Adrenal gland (tissue), 5 donors: ENCODE data around the gene REC8.

Source experiments
- CTCF ChIP-seq, 6 experiments: fragments of 450-650 bp in 4 of 6; fragments of 200-600 bp in 2 of 6; sonication (generic) in 1 of 6; IDR thresholded peaks; 1 replicate in 5 of 6; 2 replicates in 1 of 6; pipeline versions ENCODE4 v1.5.1 to v1.8.0; 2016 to 2021; ENCODE audit warnings: antibody characterized with exemption in 6 of 6, mild to moderate bottlenecking in 2 of 6, moderate library complexity in 1 of 6
- POLR2A ChIP-seq, 2 donors: fragments of 450-650 bp; IDR thresholded peaks; one replicate each; pipeline ENCODE4 v1.6.1; 2017; ENCODE audit warnings: antibody characterized with exemption in 2 of 2, mild to moderate bottlenecking in 2 of 2, moderate library complexity in 1 of 2
- donor health status: DM: no; HTN: no; CAD: no.

- TF ChIP-seq CTCF (IDR thresholded peaks at IDR 0.05), result no peak
- no peak for TF ChIP-seq POLR2A (IDR thresholded peaks at IDR 0.05)
Measured at GRCh38 chr14:24177891-24178290, 6.0 kb downstream of the REC8 start.
